GM12891 (cell line): ENCODE measurements around the gene BRF1.

Experiments used
- PAX5 ChIP-seq: IDR thresholded peaks from 2 replicates; pipeline ENCODE4 v1.6.1; 2011; ENCODE audit warnings: low read length, moderate library complexity, mild to moderate bottlenecking; ENCODE audit not compliant: insufficient read depth, severe bottlenecking
- POLR2A ChIP-seq: IDR thresholded peaks from 2 replicates; pipeline ENCODE4 v1.6.1; 2011; ENCODE audit warnings: low read depth, low read length, control low read depth
- POLR2AphosphoS5 ChIP-seq: IDR thresholded peaks from 2 replicates; pipeline ENCODE4 v1.6.1; 2011; ENCODE audit warnings: low read depth, low read length, control low read depth
- SPI1 ChIP-seq: IDR thresholded peaks from 2 replicates; pipeline ENCODE4 v1.6.1; 2011; ENCODE audit warnings: low read depth, low read length, control low read depth
- TAF1 ChIP-seq: IDR thresholded peaks from 2 replicates; pipeline ENCODE4 v1.6.1; 2011; ENCODE audit warnings: low read depth, low read length, control low read depth

DNA sequence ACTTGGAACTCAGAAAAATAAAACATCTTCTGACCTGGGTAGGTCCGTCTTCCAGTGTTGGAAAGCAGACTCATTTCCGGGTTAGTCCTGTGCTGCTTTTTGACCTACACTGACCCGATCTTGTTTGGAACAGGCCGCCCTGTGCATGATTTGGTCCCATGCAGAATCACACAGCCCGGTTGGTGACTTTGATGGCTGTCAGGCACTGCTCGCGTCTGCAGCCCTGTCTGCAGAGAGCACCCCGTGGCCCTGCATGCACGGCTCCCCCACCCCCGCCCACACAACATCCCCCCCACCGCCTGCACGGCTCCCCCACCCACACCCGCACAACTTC is 45.4 kb upstream of the BRF1 start:
- no peak for TF ChIP-seq TAF1
- TF ChIP-seq POLR2A: no peak
- no peak for TF ChIP-seq PAX5
- TF ChIP-seq POLR2AphosphoS5: no peak
- TF ChIP-seq SPI1: no peak
